Panc1 (cell line): ENCODE data around the gene RPS18.

Experiments used
- CTCF ChIP-seq: fragments of 450-650 bp; IDR thresholded peaks from 2 replicates; pipeline ENCODE4 v1.5.1; 2017; ENCODE audit warnings: mild to moderate bottlenecking
- POLR2AphosphoS5 ChIP-seq: IDR thresholded peaks from 2 replicates; pipeline ENCODE4 v1.6.1; 2012; ENCODE audit warnings: mild to moderate bottlenecking, low read depth, low read length, moderate library complexity
- REST ChIP-seq, 2 experiments: IDR thresholded peaks; 2 replicates each; pipeline ENCODE4 v1.6.1; 2011 to 2012; ENCODE audit warnings: low read depth in 2 of 2, control low read depth in 1 of 2, low read length in 1 of 2, mild to moderate bottlenecking in 1 of 2, moderate library complexity in 1 of 2; ENCODE audit not compliant: insufficient read depth in 1 of 2
- SIN3A ChIP-seq: IDR thresholded peaks from 2 replicates; pipeline ENCODE4 v1.6.1; 2012; ENCODE audit warnings: low read depth, mild to moderate bottlenecking, low read length, moderate library complexity, borderline replicate concordance; ENCODE audit not compliant: insufficient read depth

GRCh38 chr6:33259032-33259431, 12.8 kb upstream of the RPS18 start:
- TF ChIP-seq CTCF = no peak
- no peak for TF ChIP-seq POLR2AphosphoS5
- TF ChIP-seq REST (IDR thresholded peaks at IDR 0.05; ENCODE audit: insufficient read depth in 1 of 2, low read depth in 2 of 2, low read length in 1 of 2) = no peak
- no peak for TF ChIP-seq SIN3A
